22Rv1 (cell line): ENCODE data around the gene CTNNA3.

Source experiments
- CTCF ChIP-seq: fragments of 450-650 bp; IDR thresholded peaks from 2 replicates; pipeline ENCODE4 v1.5.1; 2017; ENCODE audit warnings: mild to moderate bottlenecking
- ZFX ChIP-seq: fragments of 450-650 bp; IDR thresholded peaks from 2 replicates; pipeline ENCODE4 v1.6.1; 2017; ENCODE audit warnings: antibody characterized with exemption, borderline replicate concordance

GRCh38 chr10:66673071-66673470, 1022.9 kb downstream of the CTNNA3 start:
- TF ChIP-seq CTCF: no peak
- no peak for TF ChIP-seq ZFX
